ENCODE data around the gene GCNT2. TPM values are rescaled to one million over a fixed set of nuclear protein-coding genes. Genes with fewer than 3 reads are reported as not detected.
"Not testable (repeated sequence)": the region's sequence is repeated elsewhere in the genome, so short reads cannot be mapped to it uniquely, and the experiment has no call there.

GCNT2 gene
- total RNA-seq, 1 donor from 2014 or later: 6.5 TPM

DNA sequence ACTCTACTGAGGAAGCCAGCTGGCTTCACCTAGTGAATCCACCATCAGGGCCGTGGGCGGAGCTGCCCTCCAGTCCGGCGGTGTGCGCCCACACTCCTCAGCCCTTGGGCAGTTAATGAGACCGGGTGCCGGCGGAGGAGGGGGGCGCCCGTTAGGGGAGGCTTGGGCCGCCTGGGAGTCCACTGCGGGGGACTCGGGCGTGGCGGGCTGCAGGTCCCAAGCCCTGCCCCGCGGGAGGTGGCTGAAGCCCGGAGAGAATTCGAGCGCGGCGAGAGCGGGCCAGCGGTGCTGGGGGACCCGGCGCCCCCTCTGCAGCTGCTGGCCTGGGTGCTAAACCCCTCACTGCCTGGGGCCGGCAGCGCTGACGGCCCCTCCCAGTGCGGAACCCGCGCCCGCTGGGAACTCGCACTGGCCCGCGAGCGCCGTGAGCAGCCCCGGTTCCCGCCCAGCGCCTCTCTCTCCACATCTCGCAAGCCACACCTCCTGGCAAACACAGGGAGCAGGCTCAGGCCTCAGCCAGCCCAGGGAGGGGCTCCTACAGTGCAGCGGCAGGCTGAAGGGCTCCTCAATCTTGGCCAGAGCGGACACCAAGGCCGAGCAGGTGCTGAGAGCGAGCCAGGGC lies 38.4 kb upstream of the GCNT2 start:
- no peak for DNase-seq (ENCODE audit: low read depth)
- H3K36me3 ChIP-seq (ENCODE audit: control insufficient read depth, insufficient read depth, low read length): no peaks in the 10 kb centered on the region
- TF ChIP-seq, protein P1, sequence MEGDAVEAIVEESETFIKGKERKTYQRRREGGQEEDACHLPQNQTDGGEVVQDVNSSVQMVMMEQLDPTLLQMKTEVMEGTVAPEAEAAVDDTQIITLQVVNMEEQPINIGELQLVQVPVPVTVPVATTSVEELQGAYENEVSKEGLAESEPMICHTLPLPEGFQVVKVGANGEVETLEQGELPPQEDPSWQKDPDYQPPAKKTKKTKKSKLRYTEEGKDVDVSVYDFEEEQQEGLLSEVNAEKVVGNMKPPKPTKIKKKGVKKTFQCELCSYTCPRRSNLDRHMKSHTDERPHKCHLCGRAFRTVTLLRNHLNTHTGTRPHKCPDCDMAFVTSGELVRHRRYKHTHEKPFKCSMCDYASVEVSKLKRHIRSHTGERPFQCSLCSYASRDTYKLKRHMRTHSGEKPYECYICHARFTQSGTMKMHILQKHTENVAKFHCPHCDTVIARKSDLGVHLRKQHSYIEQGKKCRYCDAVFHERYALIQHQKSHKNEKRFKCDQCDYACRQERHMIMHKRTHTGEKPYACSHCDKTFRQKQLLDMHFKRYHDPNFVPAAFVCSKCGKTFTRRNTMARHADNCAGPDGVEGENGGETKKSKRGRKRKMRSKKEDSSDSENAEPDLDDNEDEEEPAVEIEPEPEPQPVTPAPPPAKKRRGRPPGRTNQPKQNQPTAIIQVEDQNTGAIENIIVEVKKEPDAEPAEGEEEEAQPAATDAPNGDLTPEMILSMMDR (IDR thresholded peaks at IDR 0.05; ENCODE audit: insufficient read depth, low read length, poor library complexity, severe bottlenecking): no peak
- H3K27me3 ChIP-seq (ENCODE audit: control insufficient read depth, insufficient read depth, low read length): peaks cover 3% of the 10 kb centered on the region
- H3K4me3 ChIP-seq (ENCODE audit: low read depth, low read length): no peak overlapping the region

DNA sequence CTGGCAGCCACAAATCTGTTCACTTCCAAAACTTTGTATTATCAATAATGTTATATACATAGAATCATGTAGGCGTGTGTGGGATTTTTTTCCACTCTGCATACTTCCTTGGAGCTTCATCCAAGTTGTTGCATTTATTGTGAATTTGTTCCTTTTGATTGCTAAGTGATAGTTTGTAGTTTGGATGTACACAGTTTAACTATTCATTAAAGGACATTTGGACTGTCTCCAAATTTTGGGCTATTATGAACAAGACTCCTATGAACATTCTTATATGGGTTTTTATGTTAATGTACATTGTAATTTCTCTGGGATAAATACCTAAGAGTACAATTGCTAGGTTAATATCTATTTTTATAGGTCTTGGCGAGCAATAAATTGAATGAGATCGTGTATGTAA lies 36.2 kb upstream of the GCNT2 start:
- no peak for DNase-seq (ENCODE audit: low read depth)
- no peaks in the 10 kb centered on the region for H3K36me3 ChIP-seq (ENCODE audit: control insufficient read depth, insufficient read depth, low read length)
- H3K4me3 ChIP-seq (ENCODE audit: low read depth, low read length): no peak overlapping the region
- peaks cover 5% of the 10 kb centered on the region for H3K27me3 ChIP-seq (ENCODE audit: control insufficient read depth, insufficient read depth, low read length)
- TF ChIP-seq, protein P1 (IDR thresholded peaks at IDR 0.05; ENCODE audit: insufficient read depth, low read length, poor library complexity, severe bottlenecking): no peak

DNA sequence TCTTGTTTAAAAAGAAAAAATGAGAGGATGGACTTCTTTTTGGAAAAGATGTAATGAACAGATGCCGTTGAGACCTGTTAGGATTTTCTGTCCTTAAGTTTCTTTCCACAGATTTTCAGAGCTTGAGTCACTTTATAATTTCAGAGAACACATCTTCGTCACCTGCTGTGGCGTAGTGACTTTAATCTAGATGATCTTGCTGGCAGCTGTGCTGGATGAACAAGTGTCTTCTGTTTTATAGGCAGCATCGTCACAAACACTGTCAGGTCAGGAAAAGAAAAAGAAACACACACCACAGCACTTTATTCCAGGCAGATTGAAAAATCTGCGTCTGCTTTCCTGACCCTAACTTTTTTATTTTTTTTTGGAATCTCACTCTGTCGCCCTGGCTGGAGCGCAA lies 35.7 kb upstream of the GCNT2 start:
- TF ChIP-seq, protein P1 (IDR thresholded peaks at IDR 0.05; ENCODE audit: insufficient read depth, low read length, poor library complexity, severe bottlenecking): no peak
- peaks cover 5% of the 10 kb centered on the region for H3K27me3 ChIP-seq (ENCODE audit: control insufficient read depth, insufficient read depth, low read length)
- no peak overlapping the region for H3K4me3 ChIP-seq (ENCODE audit: low read depth, low read length)
- DNase-seq (ENCODE audit: low read depth): no peak
- H3K36me3 ChIP-seq (ENCODE audit: control insufficient read depth, insufficient read depth, low read length): no peaks in the 10 kb centered on the region

DNA sequence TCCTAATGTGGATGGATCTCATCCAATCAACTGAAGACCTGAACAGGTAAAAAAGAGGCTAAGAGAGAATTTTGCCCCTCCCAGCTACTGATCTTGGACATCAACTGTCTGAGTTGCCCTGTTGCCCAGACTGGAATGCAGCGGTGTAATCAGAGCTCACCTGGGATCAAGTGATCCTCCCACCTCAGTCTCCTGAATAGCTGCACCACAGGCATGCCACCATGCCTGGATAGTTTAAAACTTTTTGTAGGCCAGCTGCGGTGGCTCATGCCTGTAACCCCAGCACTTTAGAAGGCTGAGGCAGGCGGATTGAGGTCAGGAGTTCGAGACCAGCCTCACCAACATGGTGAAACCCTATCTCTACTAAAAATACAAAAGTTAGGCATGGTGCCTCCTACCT lies 34.9 kb upstream of the GCNT2 start:
- TF ChIP-seq, protein P1 (IDR thresholded peaks at IDR 0.05; ENCODE audit: insufficient read depth, low read length, poor library complexity, severe bottlenecking): no peak

DNA sequence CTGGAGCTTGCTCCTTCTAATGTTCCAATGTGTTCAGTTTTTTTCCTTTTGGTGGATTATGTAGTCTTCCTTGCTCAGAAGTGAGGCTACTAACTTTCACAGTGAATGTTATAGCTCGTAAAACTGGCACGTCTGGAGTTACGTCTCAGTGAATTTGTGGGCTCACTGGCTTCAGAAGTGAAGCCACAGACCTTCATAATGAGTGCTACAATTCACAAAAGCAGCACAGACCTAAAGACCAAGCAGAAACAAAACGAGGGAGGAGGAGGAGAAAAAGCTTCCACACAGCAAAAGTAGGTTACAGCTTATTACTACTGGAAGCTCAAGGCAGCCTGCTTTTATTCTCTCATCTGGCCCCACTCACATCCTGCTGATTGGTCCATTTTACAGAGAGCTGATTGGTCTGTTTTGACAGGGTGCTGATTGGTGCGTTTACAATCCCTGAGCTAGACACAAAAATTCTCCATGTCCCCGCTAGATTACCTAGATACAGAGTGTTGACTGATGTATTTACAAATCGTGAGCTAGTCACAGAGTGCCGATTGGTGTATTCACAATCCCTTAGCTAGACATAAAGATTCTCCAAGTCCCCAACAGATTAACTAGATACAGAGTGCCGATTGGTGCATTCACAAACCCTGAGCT lies 34.1 kb upstream of the GCNT2 start:
- DNase-seq (ENCODE audit: low read depth); H3K27me3 ChIP-seq (ENCODE audit: control insufficient read depth, insufficient read depth, low read length); H3K36me3 ChIP-seq (ENCODE audit: control insufficient read depth, insufficient read depth, low read length); H3K4me3 ChIP-seq (ENCODE audit: low read depth, low read length): not testable (repeated sequence)

More for the DNA sequence above, 34.9 kb upstream of the GCNT2 start:
- Histone ChIP-seq H3K36me3 (ENCODE audit: control insufficient read depth, insufficient read depth, low read length) (no peaks in the 10 kb centered on the region), H3K4me3 (ENCODE audit: low read depth, low read length) (no peak overlapping the region), H3K27me3 (ENCODE audit: control insufficient read depth, insufficient read depth, low read length) (peaks cover 5% of the 10 kb centered on the region)
- DNase-seq (ENCODE audit: low read depth): no peak

DNA sequence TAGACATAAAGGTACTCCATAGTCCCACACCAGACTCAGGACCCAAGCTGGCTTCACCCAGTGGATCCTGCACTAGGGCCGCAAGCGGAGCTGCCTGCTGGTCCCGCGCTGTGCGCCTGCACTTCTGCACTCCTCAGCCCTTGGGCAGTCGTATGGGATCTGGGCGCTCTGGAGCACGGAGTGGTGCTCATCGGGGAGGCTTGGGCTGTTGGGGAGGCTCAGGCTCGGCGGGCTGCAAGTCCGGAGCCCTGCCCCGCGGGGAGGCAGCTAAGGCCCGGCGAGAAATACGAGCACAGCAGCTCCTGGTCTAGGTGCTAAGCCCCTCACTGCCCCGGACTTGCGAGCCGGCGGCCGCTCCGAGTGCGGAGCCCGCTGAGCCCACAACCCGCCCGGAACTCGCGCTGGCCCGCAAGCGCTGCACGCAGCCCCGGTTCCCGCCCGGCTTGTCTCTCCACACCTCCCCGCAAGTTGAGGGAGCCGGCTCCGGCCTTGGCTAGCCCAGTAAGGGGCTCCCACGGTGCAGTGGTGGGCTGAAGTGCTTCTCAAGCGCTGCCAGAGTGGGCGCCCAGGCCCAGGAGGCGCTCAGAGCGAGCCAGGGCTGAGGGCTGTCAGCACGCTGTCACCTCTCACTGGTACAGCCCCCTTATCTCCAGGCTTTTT lies 33.4 kb upstream of the GCNT2 start:
- H3K36me3 ChIP-seq (ENCODE audit: control insufficient read depth, insufficient read depth, low read length): no peaks in the 10 kb centered on the region
- TF ChIP-seq, protein P1 (IDR thresholded peaks at IDR 0.05; ENCODE audit: insufficient read depth, low read length, poor library complexity, severe bottlenecking): no peak
- no peak overlapping the region for H3K4me3 ChIP-seq (ENCODE audit: low read depth, low read length)
- DNase-seq (ENCODE audit: low read depth): no peak
- peaks cover 5% of the 10 kb centered on the region for H3K27me3 ChIP-seq (ENCODE audit: control insufficient read depth, insufficient read depth, low read length)

Data from kidney epithelial cell (primary cell).